ENCODE data around the gene MED13. TPM values are rescaled to one million over a fixed set of nuclear protein-coding genes. Genes with fewer than 3 reads are reported as not detected.
A peak's percentile ranks its signal among the peaks of the same experiment; 100 is the strongest.
"Not testable (repeated sequence)": the region's sequence is repeated elsewhere in the genome, so short reads cannot be mapped to it uniquely, and the experiment has no call there.

MED13 gene
- total RNA-seq, 2 donors from 2014 or later: 37.4 to 41.5 TPM

GRCh38 chr17:62000186-62000585 is 64.9 kb downstream of the MED13 start:
- no peak for ATAC-seq

DNA sequence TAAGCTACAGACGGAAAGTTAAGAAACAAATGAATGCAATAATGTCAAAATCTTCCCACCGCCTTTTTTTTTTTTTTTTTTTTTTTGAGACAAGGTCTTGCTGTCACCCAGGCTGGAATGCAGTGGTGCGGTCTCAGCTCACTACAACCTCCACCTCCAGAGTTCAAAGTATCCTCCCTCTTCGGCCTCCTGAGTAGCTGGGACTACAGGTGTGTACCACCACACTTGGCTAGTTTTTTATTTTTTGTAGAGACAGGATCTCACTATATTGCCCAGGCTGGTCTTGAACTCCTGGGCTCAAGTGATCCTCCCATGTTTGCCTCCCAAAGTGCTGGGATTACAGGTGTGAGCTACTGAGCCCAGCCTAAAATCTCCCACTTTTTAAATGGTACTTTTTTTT is 66.5 kb downstream of the MED13 start:
- intact Hi-C loops (cut with DNase I); DNase-seq; H3K27me3 ChIP-seq; H3K9me3 ChIP-seq; ATAC-seq; H3K36me3 ChIP-seq (replicated peaks in 1 of 2; ENCODE audit: insufficient read depth in 1 of 2, low read depth in 2 of 2); H3K4me3 ChIP-seq: not testable (repeated sequence)
- H3K27ac ChIP-seq: peak overlapping the region in 1 of 4 donors; percentile 11
- H3K4me1 ChIP-seq: peaks cover 27% of the 10 kb centered on the region
- 62 to 77% methylated on average over 4 of the region's 4 CpGs for WGBS, 2 donors

More at GRCh38 chr17:62000186-62000585, 64.9 kb downstream of the MED13 start:
- Histone ChIP-seq H3K4me1 (peaks cover 27% of the 10 kb centered on the region), H3K27me3 (no peaks in the 10 kb centered on the region), H3K27ac (no peak overlapping the region), H3K4me3 (no peak overlapping the region), H3K36me3 (replicated peaks in 1 of 2; ENCODE audit: insufficient read depth in 1 of 2, low read depth in 2 of 2) (no peaks in the 10 kb centered on the region), H3K9me3 (no peaks in the 10 kb centered on the region)
- DNase-seq: no peak
- WGBS, 2 donors: 90 to 94% methylated on average over 3 of the region's 3 CpGs
- TF ChIP-seq CTCF (IDR thresholded peaks at IDR 0.05) (no peak), POLR2A (IDR thresholded peaks at IDR 0.05) (no peak)
- intact Hi-C loops (cut with DNase I): no loop called here

DNA sequence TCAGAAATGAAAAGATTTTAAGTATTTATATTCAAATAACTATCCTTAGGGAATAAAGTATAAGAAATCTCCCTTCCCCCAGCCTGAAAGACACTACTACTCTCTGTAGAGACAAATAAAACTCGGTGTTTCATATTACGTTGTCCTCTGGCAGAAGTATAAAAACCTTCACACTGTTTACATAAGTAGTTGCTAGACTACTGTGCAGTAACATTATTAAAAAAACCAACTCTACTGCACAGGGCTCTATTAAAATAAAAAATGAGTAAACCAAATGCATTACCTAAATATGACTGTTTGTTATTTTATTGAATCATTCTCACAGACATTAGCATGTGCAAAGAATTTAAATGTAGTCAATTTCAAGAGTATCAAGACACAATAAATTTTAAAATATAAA is 67.4 kb downstream of the MED13 start:
- Histone ChIP-seq H3K36me3 (replicated peaks in 1 of 2; ENCODE audit: insufficient read depth in 1 of 2, low read depth in 2 of 2) (peaks cover 8 to 12% of the 10 kb centered on the region in 2 donors), H3K9me3 (no peaks in the 10 kb centered on the region), H3K4me3 (no peak overlapping the region), H3K27me3 (no peaks in the 10 kb centered on the region), H3K27ac (peak overlapping the region in 2 of 4 donors; percentile 11 to 50), H3K4me1 (peaks cover 20% of the 10 kb centered on the region)
- 6 to 11% methylated on average over 2 of the region's 2 CpGs for WGBS, 2 donors
- TF ChIP-seq CTCF (IDR thresholded peaks at IDR 0.05) (no peak), POLR2A (IDR thresholded peaks at IDR 0.05) (no peak)
- DNase-seq (no peak), ATAC-seq (peak; percentile 98)
- intact Hi-C loops (cut with DNase I): no loop called here

DNA sequence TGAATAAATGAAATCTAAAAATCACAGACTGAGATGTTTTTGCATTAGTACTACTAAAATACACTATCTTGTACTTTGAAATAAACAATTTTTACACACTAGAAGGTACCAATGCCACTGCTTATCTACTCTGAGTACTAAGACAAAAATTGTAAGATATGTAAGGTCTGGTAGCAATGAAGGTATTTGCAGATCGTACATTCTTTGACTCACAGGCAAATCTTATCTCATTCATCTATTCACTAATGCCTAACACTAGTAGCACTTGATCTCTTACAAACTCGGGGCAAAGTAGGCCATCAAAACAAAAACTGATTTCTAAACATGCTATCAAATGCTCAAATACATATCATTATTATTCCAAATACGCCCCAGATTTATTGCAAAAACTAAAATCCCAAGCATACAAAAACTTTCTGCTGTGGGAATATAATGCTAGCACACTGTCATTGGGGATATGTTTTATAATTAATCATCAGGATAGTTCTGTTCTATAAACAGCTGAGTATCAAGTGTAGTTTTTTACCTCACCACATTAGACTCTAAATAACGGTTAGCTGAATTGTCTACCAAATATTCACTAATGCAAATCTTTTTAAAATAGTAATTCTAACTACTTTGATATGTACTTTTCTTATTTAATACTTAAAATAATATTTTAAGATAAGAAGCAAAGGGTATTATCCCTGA is 68.0 kb downstream of the MED13 start:
- Histone ChIP-seq H3K9me3 (no peaks in the 10 kb centered on the region), H3K27ac (peak overlapping the region in 1 of 4 donors; percentile 50), H3K36me3 (replicated peaks in 1 of 2; ENCODE audit: insufficient read depth in 1 of 2, low read depth in 2 of 2) (peaks cover 8 to 12% of the 10 kb centered on the region in 2 donors), H3K4me1 (peaks cover 20% of the 10 kb centered on the region), H3K4me3 (no peak overlapping the region), H3K27me3 (no peaks in the 10 kb centered on the region)
- ATAC-seq (no peak), DNase-seq (no peak)
- 44 to 48% methylated on average over 4 of the region's 4 CpGs for WGBS, 2 donors
- no peak for TF ChIP-seq POLR2A (IDR thresholded peaks at IDR 0.05)
- no peak for TF ChIP-seq CTCF (IDR thresholded peaks at IDR 0.05)
- intact Hi-C loops (cut with DNase I): no loop called here

GRCh38 chr17:61989509-61989908 is 75.6 kb downstream of the MED13 start:
- ATAC-seq (no peak), DNase-seq (no peak)
- Histone ChIP-seq H3K27ac (no peak overlapping the region), H3K4me1 (no peaks in the 10 kb centered on the region), H3K27me3 (no peaks in the 10 kb centered on the region), H3K4me3 (no peak overlapping the region), H3K9me3 (no peaks in the 10 kb centered on the region), H3K36me3 (replicated peaks in 1 of 2; ENCODE audit: insufficient read depth in 1 of 2, low read depth in 2 of 2) (peaks cover 3 to 27% of the 10 kb centered on the region in 2 donors)
- WGBS, 2 donors: 91 to 94% methylated on average over 3 of the region's 3 CpGs
- intact Hi-C loops (cut with DNase I): no loop called here
- TF ChIP-seq CTCF (IDR thresholded peaks at IDR 0.05) (no peak), POLR2A (IDR thresholded peaks at IDR 0.05) (no peak)
